HepG2 (cell line): Measurements from ENCODE around the gene WWP2. TPM values are rescaled to one million over a fixed set of nuclear protein-coding genes. Genes with fewer than 3 reads are reported as not detected.

Source experiments
- CBFB ChIP-seq: sonication (generic); formaldehyde crosslinking; IDR thresholded peaks from 2 replicates; pipeline ENCODE4 v1.4.0; 2020; ENCODE audit warnings: missing genetic modification reagents
- HMG20B ChIP-seq: conservative IDR thresholded peaks from 2 replicates; pipeline ENCODE4 v1.6.1; 2016; ENCODE audit warnings: missing genetic modification reagents, missing compliant biosample characterization
- KDM1A ChIP-seq: IDR thresholded peaks from 2 replicates; pipeline ENCODE4 v1.6.1; 2016; ENCODE audit warnings: missing compliant biosample characterization
- MXD4 ChIP-seq: IDR thresholded peaks from 2 replicates; pipeline ENCODE4 v1.6.1; 2016; ENCODE audit warnings: mild to moderate bottlenecking, missing biosample characterization, missing genetic modification reagents
- POLR2A ChIP-seq, 2 experiments: IDR thresholded peaks; 2 replicates each; pipeline ENCODE4 v1.6.1; 2011; ENCODE audit warnings: low read depth in 2 of 2, low read length in 2 of 2, mild to moderate bottlenecking in 1 of 2, moderate library complexity in 1 of 2; ENCODE audit not compliant: insufficient read depth in 1 of 2
- POLR2G ChIP-seq: fragments of 200-400 bp; formaldehyde crosslinking; IDR thresholded peaks from 2 replicates; pipeline ENCODE4 v1.6.1; 2018; ENCODE audit warnings: mild to moderate bottlenecking, low read depth, low read length, moderate library complexity
- SMC3 ChIP-seq: IDR thresholded peaks from 2 replicates; pipeline ENCODE4 v1.6.1; 2011; ENCODE audit warnings: low read length, improper control_type of control experiment
- STAT6 ChIP-seq: sonication (generic); formaldehyde crosslinking; IDR thresholded peaks from 2 replicates; pipeline ENCODE4 v1.4.0; 2020; ENCODE audit warnings: missing genetic modification reagents, mild to moderate bottlenecking, borderline replicate concordance
- YEATS4 ChIP-seq: sonication (generic); formaldehyde crosslinking; IDR thresholded peaks from 2 replicates; pipeline ENCODE4 v1.4.0; 2020; ENCODE audit warnings: missing genetic modification reagents, borderline replicate concordance
- ZBTB42 ChIP-seq: sonication (generic); formaldehyde crosslinking; IDR thresholded peaks from 2 replicates; pipeline ENCODE4 v1.5.0; 2020; ENCODE audit warnings: mild to moderate bottlenecking, missing genetic modification reagents
- ZFY ChIP-seq: sonication (generic); formaldehyde crosslinking; IDR thresholded peaks from 2 replicates; pipeline ENCODE4 v1.4.0; 2020; ENCODE audit warnings: missing genetic modification reagents
- ZIK1 ChIP-seq: sonication (generic); formaldehyde crosslinking; IDR thresholded peaks from 2 replicates; pipeline ENCODE4 v1.5.0; 2020; ENCODE audit warnings: mild to moderate bottlenecking, low read depth, missing genetic modification reagents, borderline replicate concordance
- ZMAT3 ChIP-seq: sonication (generic); formaldehyde crosslinking; conservative IDR thresholded peaks from 2 replicates; pipeline ENCODE4 v1.7.0; 2021; ENCODE audit warnings: missing genetic modification reagents
- ZMYM3 ChIP-seq: sonication (generic); formaldehyde crosslinking; IDR thresholded peaks from 2 replicates; pipeline ENCODE4 v1.5.1; 2020; ENCODE audit warnings: mild to moderate bottlenecking, missing genetic modification reagents
- ZNF432 ChIP-seq: sonication (generic); formaldehyde crosslinking; IDR thresholded peaks from 2 replicates; pipeline ENCODE4 v1.5.0; 2020; ENCODE audit warnings: missing genetic modification reagents, mild to moderate bottlenecking, borderline replicate concordance
- ZNF468 ChIP-seq: sonication (generic); formaldehyde crosslinking; IDR thresholded peaks from 2 replicates; pipeline ENCODE4 v1.8.0; 2022; ENCODE audit warnings: mild to moderate bottlenecking, moderate library complexity, missing genetic modification reagents
- ZNF567 ChIP-seq: sonication (generic); formaldehyde crosslinking; IDR thresholded peaks from 2 replicates; pipeline ENCODE4 v1.8.1; 2023; ENCODE audit warnings: mild to moderate bottlenecking, missing genetic modification reagents, borderline replicate concordance
- ZNF670 ChIP-seq: sonication (generic); formaldehyde crosslinking; IDR thresholded peaks from 2 replicates; pipeline ENCODE4 v1.8.0; 2022; ENCODE audit warnings: mild to moderate bottlenecking, missing genetic modification reagents, borderline replicate concordance
- ZNF776 ChIP-seq: sonication (generic); formaldehyde crosslinking; IDR thresholded peaks from 2 replicates; pipeline ENCODE4 v1.4.0; 2020; ENCODE audit warnings: mild to moderate bottlenecking, missing genetic modification reagents
- polyA plus RNA-seq, 8 experiments: library from polyadenylated mRNA; depleted of rRNA in 3 of 8; stranded (reverse) in 7 of 8; unstranded in 1 of 8; fragments of >200 nt; fragmentation: Illumina TruSeq in 4 of 8; extraction: Trizol in 4 of 8; gene quantifications; 2 replicates each; pipeline versions ENCODE4 v1.2.1 to v1.2.3, GENCODE V29; 2011 to 2016; ENCODE audit warnings: low read depth in 4 of 8, missing spikeins in 1 of 8, mixed read lengths in 1 of 8; ENCODE audit not compliant: insufficient read depth in 1 of 8
- total RNA-seq, 5 experiments: library from RNA; depleted of rRNA; stranded (reverse); fragments of >200 nt; fragmentation: Illumina TruSeq; extraction: Trizol; gene quantifications; 2 replicates each; pipeline ENCODE4 v1.2.3, GENCODE V29; 2016; ENCODE audit warnings: low read depth in 1 of 5
- TF ChIP-seq, protein P1 (sequence below): sonication (generic); formaldehyde crosslinking; IDR thresholded peaks from 2 replicates; pipeline ENCODE4 v1.8.1; 2023; ENCODE audit warnings: missing genetic modification reagents, mild to moderate bottlenecking, borderline replicate concordance
- TF ChIP-seq, protein P2 (sequence below): sonication (generic); formaldehyde crosslinking; IDR thresholded peaks from 2 replicates; pipeline ENCODE4 v1.5.1; 2020; ENCODE audit warnings: mild to moderate bottlenecking, missing genetic modification reagents, borderline replicate concordance

The WWP2 gene
- total and polyA plus RNA-seq, 2 of the 13 experiments (the other 11 are each of a cell fraction or from before 2014, with no cell fraction given): 11.4 to 28.2 TPM

DNA sequence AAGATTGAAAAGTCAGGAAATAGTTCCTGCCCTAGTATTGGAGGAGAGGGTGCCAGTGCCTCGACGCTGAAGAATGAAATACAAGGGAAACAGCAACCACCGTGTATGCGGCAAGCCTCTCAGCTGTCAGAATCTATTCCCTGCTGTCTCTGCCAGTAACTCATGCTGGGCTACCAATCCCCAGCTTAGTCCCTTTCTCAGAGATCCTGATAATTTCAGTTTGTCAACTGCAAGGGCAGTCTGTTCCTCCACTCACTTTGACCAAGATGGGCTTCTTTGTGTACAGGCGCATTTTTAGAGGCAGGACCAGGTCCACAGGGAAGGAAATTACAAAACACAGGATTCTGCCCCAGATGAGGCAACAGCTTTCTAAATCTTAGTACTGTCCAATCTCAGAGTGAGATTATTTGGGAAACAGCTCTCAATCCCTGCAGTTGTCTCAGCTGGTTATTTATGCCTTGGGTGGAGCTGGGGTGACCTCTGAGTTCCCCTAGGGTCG, 37.1 kb upstream of the WWP2 start (continued):
- no peak for TF ChIP-seq ZNF432
- TF ChIP-seq ZFY (CRISPR knock-in tag): no peak
- TF ChIP-seq STAT6 (CRISPR knock-in tag): 0 out of 2 replicates have a peak, but pooled peaks have one; percentile 53
- no peak for TF ChIP-seq ZBTB42 (CRISPR knock-in tag)
- no peak for TF ChIP-seq ZIK1 (CRISPR knock-in tag)
- peak; percentile 72; the same call in 1 of the 2 replicates for TF ChIP-seq POLR2G
- TF ChIP-seq ZMAT3 (CRISPR knock-in tag): no peak; the same call in 1 of the 2 replicates
- no peak for TF ChIP-seq SMC3
- TF ChIP-seq YEATS4: no peak
- no peak; the same call in 1 of the 2 replicates for TF ChIP-seq ZMYM3 (CRISPR knock-in tag)
- TF ChIP-seq ZNF776 (CRISPR knock-in tag): no peak
- TF ChIP-seq CBFB (CRISPR knock-in tag): no peak
- TF ChIP-seq, protein P1, sequence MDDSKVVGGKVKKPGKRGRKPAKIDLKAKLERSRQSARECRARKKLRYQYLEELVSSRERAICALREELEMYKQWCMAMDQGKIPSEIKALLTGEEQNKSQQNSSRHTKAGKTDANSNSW (CRISPR knock-in tag): no peak
- no peak for TF ChIP-seq ZNF670
- TF ChIP-seq, protein P2, sequence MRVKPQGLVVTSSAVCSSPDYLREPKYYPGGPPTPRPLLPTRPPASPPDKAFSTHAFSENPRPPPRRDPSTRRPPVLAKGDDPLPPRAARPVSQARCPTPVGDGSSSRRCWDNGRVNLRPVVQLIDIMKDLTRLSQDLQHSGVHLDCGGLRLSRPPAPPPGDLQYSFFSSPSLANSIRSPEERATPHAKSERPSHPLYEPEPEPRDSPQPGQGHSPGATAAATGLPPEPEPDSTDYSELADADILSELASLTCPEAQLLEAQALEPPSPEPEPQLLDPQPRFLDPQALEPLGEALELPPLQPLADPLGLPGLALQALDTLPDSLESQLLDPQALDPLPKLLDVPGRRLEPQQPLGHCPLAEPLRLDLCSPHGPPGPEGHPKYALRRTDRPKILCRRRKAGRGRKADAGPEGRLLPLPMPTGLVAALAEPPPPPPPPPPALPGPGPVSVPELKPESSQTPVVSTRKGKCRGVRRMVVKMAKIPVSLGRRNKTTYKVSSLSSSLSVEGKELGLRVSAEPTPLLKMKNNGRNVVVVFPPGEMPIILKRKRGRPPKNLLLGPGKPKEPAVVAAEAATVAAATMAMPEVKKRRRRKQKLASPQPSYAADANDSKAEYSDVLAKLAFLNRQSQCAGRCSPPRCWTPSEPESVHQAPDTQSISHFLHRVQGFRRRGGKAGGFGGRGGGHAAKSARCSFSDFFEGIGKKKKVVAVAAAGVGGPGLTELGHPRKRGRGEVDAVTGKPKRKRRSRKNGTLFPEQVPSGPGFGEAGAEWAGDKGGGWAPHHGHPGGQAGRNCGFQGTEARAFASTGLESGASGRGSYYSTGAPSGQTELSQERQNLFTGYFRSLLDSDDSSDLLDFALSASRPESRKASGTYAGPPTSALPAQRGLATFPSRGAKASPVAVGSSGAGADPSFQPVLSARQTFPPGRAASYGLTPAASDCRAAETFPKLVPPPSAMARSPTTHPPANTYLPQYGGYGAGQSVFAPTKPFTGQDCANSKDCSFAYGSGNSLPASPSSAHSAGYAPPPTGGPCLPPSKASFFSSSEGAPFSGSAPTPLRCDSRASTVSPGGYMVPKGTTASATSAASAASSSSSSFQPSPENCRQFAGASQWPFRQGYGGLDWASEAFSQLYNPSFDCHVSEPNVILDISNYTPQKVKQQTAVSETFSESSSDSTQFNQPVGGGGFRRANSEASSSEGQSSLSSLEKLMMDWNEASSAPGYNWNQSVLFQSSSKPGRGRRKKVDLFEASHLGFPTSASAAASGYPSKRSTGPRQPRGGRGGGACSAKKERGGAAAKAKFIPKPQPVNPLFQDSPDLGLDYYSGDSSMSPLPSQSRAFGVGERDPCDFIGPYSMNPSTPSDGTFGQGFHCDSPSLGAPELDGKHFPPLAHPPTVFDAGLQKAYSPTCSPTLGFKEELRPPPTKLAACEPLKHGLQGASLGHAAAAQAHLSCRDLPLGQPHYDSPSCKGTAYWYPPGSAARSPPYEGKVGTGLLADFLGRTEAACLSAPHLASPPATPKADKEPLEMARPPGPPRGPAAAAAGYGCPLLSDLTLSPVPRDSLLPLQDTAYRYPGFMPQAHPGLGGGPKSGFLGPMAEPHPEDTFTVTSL (CRISPR knock-in tag): no peak
- no peak for TF ChIP-seq KDM1A
- no peak for TF ChIP-seq ZNF468 (CRISPR knock-in tag)
- TF ChIP-seq POLR2A (IDR thresholded peaks at IDR 0.05; ENCODE audit: insufficient read depth in 1 of 2, low read depth in 2 of 2, low read length in 2 of 2): peak in 1 of 2 experiments; percentile 55; a peak in 1 of 4 replicates
- TF ChIP-seq MXD4 (CRISPR knock-in tag): 0 out of 2 replicates have a peak, but pooled peaks have one; percentile 38
- TF ChIP-seq ZNF567 (CRISPR knock-in tag): 0 out of 2 replicates have a peak, but pooled peaks have one; percentile 75
- TF ChIP-seq HMG20B (CRISPR knock-in tag): no peak
